Measurements from ENCODE around the gene PLAC9.

PLAC9 gene

GRCh38 chr10:80154626-80154977, 22.1 kb downstream of the PLAC9 start:
- TF ChIP-seq FOXK2 (IDR thresholded peaks at IDR 0.05) (no peak), L3MBTL2 (conservative IDR thresholded peaks at IDR 0.05) (no peak), NFRKB (IDR thresholded peaks at IDR 0.05) (no peak)
- no peak for DNase-seq (ENCODE audit: extremely low spot score)
- ChIA-PET CTCF (no interaction called here), POLR2A (no interaction called here)

DNA sequence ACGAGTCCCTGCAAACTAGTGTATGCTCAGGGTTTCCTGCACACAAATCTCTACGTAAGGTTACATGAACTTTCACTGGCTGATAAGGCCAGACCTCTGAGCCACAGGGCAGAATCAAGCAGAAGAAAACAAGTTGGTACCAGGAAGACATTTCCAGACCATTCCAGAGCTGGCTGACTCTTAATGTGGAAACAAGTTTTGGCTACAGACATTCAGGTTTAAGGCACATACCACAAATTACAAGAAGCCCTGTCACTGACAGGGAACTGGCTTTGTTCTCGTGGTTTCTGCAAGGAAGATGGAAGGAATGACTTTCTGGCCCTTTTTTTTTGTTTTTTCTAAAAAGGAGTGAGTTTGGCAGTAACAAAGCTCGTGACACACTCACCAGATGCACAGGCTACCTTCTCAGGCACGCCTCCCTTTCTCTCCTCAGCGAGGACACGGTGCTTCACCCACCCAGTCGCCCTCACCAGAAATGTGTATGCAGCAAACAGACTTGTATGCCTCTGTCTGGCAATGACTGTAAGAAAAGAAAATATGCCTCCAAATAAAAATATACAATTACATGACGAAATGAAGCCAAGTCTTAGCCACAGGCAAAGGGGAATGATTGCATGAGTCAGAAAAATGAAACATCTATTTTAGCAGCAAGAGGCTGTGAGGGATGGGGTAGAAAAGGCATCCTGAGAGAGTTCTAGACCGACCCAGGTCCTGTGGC, 22.6 kb downstream of the PLAC9 start:
- DNase-seq (ENCODE audit: extremely low spot score): no peak
- ChIA-PET POLR2A (no interaction called here), CTCF (no interaction called here)
- TF ChIP-seq TARDBP (IDR thresholded peaks at IDR 0.05): no peak

- ChIA-PET CTCF (no interaction called here), POLR2A (interaction anchor here (0.6 kb wide), 1 partner anchor 10 kb away, joined by 4 read pairs; no protein-coding TSS in a partner anchor)
- no peak for DNase-seq (ENCODE audit: extremely low spot score)
- TF ChIP-seq SP1 (IDR thresholded peaks at IDR 0.05): no peak
- no peak for TF ChIP-seq LEF1 (IDR thresholded peaks at IDR 0.05; ENCODE audit: borderline replicate concordance)
- no peak for TF ChIP-seq FOXK2 (IDR thresholded peaks at IDR 0.05)
- TF ChIP-seq ARNT (IDR thresholded peaks at IDR 0.05): no peak
- no peak for TF ChIP-seq TARDBP (IDR thresholded peaks at IDR 0.05)
- no peak for TF ChIP-seq ZNF384 (IDR thresholded peaks at IDR 0.05)
- TF ChIP-seq CTBP1 (IDR thresholded peaks at IDR 0.05; ENCODE audit: borderline replicate concordance): no peak
- TF ChIP-seq, protein P1, sequence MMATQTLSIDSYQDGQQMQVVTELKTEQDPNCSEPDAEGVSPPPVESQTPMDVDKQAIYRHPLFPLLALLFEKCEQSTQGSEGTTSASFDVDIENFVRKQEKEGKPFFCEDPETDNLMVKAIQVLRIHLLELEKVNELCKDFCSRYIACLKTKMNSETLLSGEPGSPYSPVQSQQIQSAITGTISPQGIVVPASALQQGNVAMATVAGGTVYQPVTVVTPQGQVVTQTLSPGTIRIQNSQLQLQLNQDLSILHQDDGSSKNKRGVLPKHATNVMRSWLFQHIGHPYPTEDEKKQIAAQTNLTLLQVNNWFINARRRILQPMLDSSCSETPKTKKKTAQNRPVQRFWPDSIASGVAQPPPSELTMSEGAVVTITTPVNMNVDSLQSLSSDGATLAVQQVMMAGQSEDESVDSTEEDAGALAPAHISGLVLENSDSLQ (IDR thresholded peaks at IDR 0.05): no peak
- TF ChIP-seq NFRKB (IDR thresholded peaks at IDR 0.05): no peak
- no peak for TF ChIP-seq FOXM1 (IDR thresholded peaks at IDR 0.05; ENCODE audit: borderline replicate concordance)
- no peak for TF ChIP-seq SUZ12 (IDR thresholded peaks at IDR 0.05)
- no peak for TF ChIP-seq HDGF (IDR thresholded peaks at IDR 0.05; ENCODE audit: borderline replicate concordance)
- TF ChIP-seq BHLHE40 (IDR thresholded peaks at IDR 0.05; ENCODE audit: borderline replicate concordance): no peak
- TF ChIP-seq L3MBTL2 (conservative IDR thresholded peaks at IDR 0.05): no peak
- TF ChIP-seq FOXA1 (IDR thresholded peaks at IDR 0.05): no peak
- no peak for TF ChIP-seq ELF4 (IDR thresholded peaks at IDR 0.05)
These were observed 23.2 kb downstream of the PLAC9 start for GRCh38 chr10:80155696-80156215.

GRCh38 chr10:80156216-80156615, 23.7 kb downstream of the PLAC9 start:
- no peak for TF ChIP-seq ZNF384 (IDR thresholded peaks at IDR 0.05)
- TF ChIP-seq HDGF (IDR thresholded peaks at IDR 0.05; ENCODE audit: borderline replicate concordance): no peak
- no peak for TF ChIP-seq FOXM1 (IDR thresholded peaks at IDR 0.05; ENCODE audit: borderline replicate concordance)
- no peak for TF ChIP-seq BHLHE40 (IDR thresholded peaks at IDR 0.05; ENCODE audit: borderline replicate concordance)
- no peak for TF ChIP-seq FOXK2 (IDR thresholded peaks at IDR 0.05)
- no peak for TF ChIP-seq NFRKB (IDR thresholded peaks at IDR 0.05)
- TF ChIP-seq LEF1 (IDR thresholded peaks at IDR 0.05; ENCODE audit: borderline replicate concordance): no peak
- TF ChIP-seq, protein P1 (IDR thresholded peaks at IDR 0.05): no peak
- no peak for TF ChIP-seq TARDBP (IDR thresholded peaks at IDR 0.05)
- no peak for TF ChIP-seq ELF4 (IDR thresholded peaks at IDR 0.05)
- TF ChIP-seq CTBP1 (IDR thresholded peaks at IDR 0.05; ENCODE audit: borderline replicate concordance): no peak
- POLR2A ChIA-PET: interaction anchor here (0.6 kb wide), 1 partner anchor 10 kb away, joined by 4 read pairs; no protein-coding TSS in a partner anchor
- no peak for DNase-seq (ENCODE audit: extremely low spot score)
- CTCF ChIA-PET: no interaction called here

GRCh38 chr10:80157561-80157960, 25.0 kb downstream of the PLAC9 start:
- DNase-seq (ENCODE audit: extremely low spot score): no peak
- ChIA-PET CTCF (no interaction called here), POLR2A (no interaction called here)
- no peak for TF ChIP-seq L3MBTL2 (conservative IDR thresholded peaks at IDR 0.05)

GRCh38 chr10:80158126-80158525, 25.6 kb downstream of the PLAC9 start:
- TF ChIP-seq, protein P1 (IDR thresholded peaks at IDR 0.05): no peak
- TF ChIP-seq FOXK2 (IDR thresholded peaks at IDR 0.05): no peak
- DNase-seq (ENCODE audit: extremely low spot score): no peak
- CTCF ChIA-PET: no interaction called here
- POLR2A ChIA-PET: no interaction called here

- CTCF ChIA-PET: no interaction called here
These were observed 26.1 kb downstream of the PLAC9 start for GRCh38 chr10:80158598-80159127.

More at GRCh38 chr10:80158598-80159127, 26.1 kb downstream of the PLAC9 start:
- DNase-seq (ENCODE audit: extremely low spot score): no peak
- POLR2A ChIA-PET: no interaction called here
- no peak for TF ChIP-seq FOXM1 (IDR thresholded peaks at IDR 0.05; ENCODE audit: borderline replicate concordance)
- no peak for TF ChIP-seq L3MBTL2 (conservative IDR thresholded peaks at IDR 0.05)
